Breast epithelium (tissue), 4 donors: ENCODE results near the gene WIZ. TPM values are rescaled to one million over a fixed set of nuclear protein-coding genes. Genes with fewer than 3 reads are reported as not detected.

Experiments used
- DNase-seq, 2 donors: peaks; one replicate each; pipeline ENCODE4 v3.0.0-alpha.2; 2019; ENCODE audit warnings: low spot score in 2 of 2
- H3K27ac ChIP-seq, 2 donors: fragments of 200-600 bp; sonication (generic) in 1 of 2; one replicate each; pipeline ENCODE4 v1.5.1; 2016 to 2019; ENCODE audit warnings: mild to moderate bottlenecking in 1 of 2
- H3K27me3 ChIP-seq, 2 donors: fragments of 200-600 bp; sonication (generic) in 1 of 2; one replicate each; pipeline versions ENCODE4 v1.5.1 to v1.6.0; 2017 to 2019; ENCODE audit warnings: control low read depth in 1 of 2, mild to moderate bottlenecking in 1 of 2
- H3K36me3 ChIP-seq: fragments of 200-600 bp; one replicate; pipeline ENCODE4 v1.5.1; 2019
- H3K4me1 ChIP-seq, 2 donors: fragments of 200-600 bp; sonication (generic); one replicate each; pipeline ENCODE4 v1.5.1; 2016 to 2019; ENCODE audit warnings: control low read depth in 1 of 2
- H3K4me3 ChIP-seq, 3 donors: fragments of 200-600 bp; sonication (generic); 1 replicate in 2 of 3; 2 replicates in 1 of 3; pipeline ENCODE4 v1.5.1; 2016 to 2019; ENCODE audit warnings: mild to moderate bottlenecking in 3 of 3, moderate library complexity in 2 of 3
- H3K9me3 ChIP-seq, 2 donors: fragments of 200-600 bp; sonication (generic) in 1 of 2; one replicate each; pipeline ENCODE4 v1.5.1; 2016 to 2019; ENCODE audit warnings: control low read depth in 1 of 2
- POLR2A ChIP-seq: fragments of 450-650 bp; IDR thresholded peaks from one replicate; pipeline ENCODE4 v1.6.1; 2016; ENCODE audit warnings: antibody characterized with exemption, mild to moderate bottlenecking, moderate library complexity
- POLR2AphosphoS5 ChIP-seq, 3 donors: sonication (generic); formaldehyde crosslinking; IDR thresholded peaks; one replicate each; pipeline ENCODE4 v1.6.1; 2017; ENCODE audit warnings: antibody characterized with exemption in 3 of 3
- intact Hi-C: fragments of 100-400 bp; cut with DNase I; formaldehyde crosslinking; loops from one replicate; pipeline ENCODE4 v1.15.1; 2023; ENCODE audit warnings: low total_unique reads
- total RNA-seq, 3 donors: library from RNA; depleted of rRNA; stranded (reverse); fragments of >200 nt; gene quantifications; one replicate each; pipeline ENCODE4 v1.1.0, GENCODE V29; 2016
- TF ChIP-seq, protein P1 (sequence below), 3 donors: fragments of 450-650 bp; IDR thresholded peaks; one replicate each; pipeline ENCODE4 v1.5.1; 2016 to 2017; ENCODE audit warnings: antibody characterized with exemption in 3 of 3, mild to moderate bottlenecking in 3 of 3, moderate library complexity in 3 of 3

WIZ gene
- total RNA-seq, 3 donors from 2014 or later = 17.6 to 51.1 (median 34.9) TPM

DNA sequence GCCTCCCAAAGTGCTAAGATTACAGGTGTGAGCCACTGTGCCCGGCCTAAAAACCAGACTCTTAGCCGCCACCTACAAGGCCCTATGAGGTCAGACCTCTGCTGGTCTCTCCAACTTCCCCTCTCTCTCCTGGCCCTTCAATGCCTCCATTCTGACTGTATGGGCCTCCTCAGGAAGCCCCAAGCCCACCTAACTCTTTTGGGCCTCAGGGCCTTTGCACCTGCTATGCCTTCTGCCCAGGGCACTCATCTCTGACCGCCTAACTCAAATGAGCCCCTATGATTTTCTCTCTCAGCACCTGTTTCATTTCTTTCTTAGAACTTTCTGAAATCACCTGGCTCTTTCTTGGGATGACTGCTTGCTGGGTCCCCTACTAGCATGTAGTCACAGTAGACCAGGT lies 6.4 kb downstream of the WIZ start:
- intact Hi-C loops = no loop called here
- no peak for DNase-seq
- H3K27ac ChIP-seq = no peak overlapping the region

GRCh38 chr19:15442142-15442920 lies 7.4 kb downstream of the WIZ start:
- Histone ChIP-seq H3K36me3 (no peaks in the 10 kb centered on the region), H3K27me3 (no peaks in the 10 kb centered on the region), H3K9me3 (no peaks in the 10 kb centered on the region), H3K4me3 (no peak overlapping the region), H3K4me1 (no peaks in the 10 kb centered on the region), H3K27ac (no peak overlapping the region)
- DNase-seq = no peak
- intact Hi-C loops = no loop called here
- TF ChIP-seq POLR2A (no peak), POLR2AphosphoS5 (IDR thresholded peaks at IDR 0.05) (no peak)
- TF ChIP-seq, protein P1, sequence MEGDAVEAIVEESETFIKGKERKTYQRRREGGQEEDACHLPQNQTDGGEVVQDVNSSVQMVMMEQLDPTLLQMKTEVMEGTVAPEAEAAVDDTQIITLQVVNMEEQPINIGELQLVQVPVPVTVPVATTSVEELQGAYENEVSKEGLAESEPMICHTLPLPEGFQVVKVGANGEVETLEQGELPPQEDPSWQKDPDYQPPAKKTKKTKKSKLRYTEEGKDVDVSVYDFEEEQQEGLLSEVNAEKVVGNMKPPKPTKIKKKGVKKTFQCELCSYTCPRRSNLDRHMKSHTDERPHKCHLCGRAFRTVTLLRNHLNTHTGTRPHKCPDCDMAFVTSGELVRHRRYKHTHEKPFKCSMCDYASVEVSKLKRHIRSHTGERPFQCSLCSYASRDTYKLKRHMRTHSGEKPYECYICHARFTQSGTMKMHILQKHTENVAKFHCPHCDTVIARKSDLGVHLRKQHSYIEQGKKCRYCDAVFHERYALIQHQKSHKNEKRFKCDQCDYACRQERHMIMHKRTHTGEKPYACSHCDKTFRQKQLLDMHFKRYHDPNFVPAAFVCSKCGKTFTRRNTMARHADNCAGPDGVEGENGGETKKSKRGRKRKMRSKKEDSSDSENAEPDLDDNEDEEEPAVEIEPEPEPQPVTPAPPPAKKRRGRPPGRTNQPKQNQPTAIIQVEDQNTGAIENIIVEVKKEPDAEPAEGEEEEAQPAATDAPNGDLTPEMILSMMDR (IDR thresholded peaks at IDR 0.05) = no peak

More for the DNA sequence above, 6.4 kb downstream of the WIZ start:
- Histone ChIP-seq H3K36me3 (no peaks in the 10 kb centered on the region), H3K4me1 (no peaks in the 10 kb centered on the region), H3K27me3 (no peaks in the 10 kb centered on the region), H3K4me3 (no peak overlapping the region), H3K9me3 (no peaks in the 10 kb centered on the region)
- TF ChIP-seq, protein P1 (IDR thresholded peaks at IDR 0.05) = no peak
- no peak for TF ChIP-seq POLR2AphosphoS5 (IDR thresholded peaks at IDR 0.05)
- TF ChIP-seq POLR2A = no peak

DNA sequence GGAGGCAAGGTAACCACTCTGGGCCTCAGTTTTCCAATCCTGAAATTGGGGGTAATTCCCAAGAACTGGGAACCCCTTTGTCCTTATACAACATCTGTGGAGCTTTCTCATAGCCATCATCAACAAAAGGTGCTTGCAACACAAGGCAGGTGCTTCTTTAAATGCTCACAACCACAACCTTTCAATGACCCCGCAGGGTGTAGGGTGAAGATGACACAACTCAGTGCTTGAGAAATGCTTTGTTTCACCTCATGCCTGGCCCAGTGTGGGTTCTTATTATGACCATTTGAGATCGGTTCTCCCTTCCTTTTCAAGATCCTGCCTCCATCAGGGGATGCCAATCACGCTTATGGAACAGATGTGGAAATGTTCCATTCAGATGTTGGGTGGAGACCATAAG lies 8.4 kb downstream of the WIZ start:
- Histone ChIP-seq H3K4me1 (no peaks in the 10 kb centered on the region), H3K36me3 (no peaks in the 10 kb centered on the region), H3K27ac (no peak overlapping the region), H3K9me3 (no peaks in the 10 kb centered on the region), H3K27me3 (no peaks in the 10 kb centered on the region), H3K4me3 (no peak overlapping the region)
- intact Hi-C loops = no loop called here
- TF ChIP-seq, protein P1 (IDR thresholded peaks at IDR 0.05) = no peak
- TF ChIP-seq POLR2AphosphoS5 (IDR thresholded peaks at IDR 0.05) (no peak), POLR2A (no peak)
- no peak for DNase-seq

DNA sequence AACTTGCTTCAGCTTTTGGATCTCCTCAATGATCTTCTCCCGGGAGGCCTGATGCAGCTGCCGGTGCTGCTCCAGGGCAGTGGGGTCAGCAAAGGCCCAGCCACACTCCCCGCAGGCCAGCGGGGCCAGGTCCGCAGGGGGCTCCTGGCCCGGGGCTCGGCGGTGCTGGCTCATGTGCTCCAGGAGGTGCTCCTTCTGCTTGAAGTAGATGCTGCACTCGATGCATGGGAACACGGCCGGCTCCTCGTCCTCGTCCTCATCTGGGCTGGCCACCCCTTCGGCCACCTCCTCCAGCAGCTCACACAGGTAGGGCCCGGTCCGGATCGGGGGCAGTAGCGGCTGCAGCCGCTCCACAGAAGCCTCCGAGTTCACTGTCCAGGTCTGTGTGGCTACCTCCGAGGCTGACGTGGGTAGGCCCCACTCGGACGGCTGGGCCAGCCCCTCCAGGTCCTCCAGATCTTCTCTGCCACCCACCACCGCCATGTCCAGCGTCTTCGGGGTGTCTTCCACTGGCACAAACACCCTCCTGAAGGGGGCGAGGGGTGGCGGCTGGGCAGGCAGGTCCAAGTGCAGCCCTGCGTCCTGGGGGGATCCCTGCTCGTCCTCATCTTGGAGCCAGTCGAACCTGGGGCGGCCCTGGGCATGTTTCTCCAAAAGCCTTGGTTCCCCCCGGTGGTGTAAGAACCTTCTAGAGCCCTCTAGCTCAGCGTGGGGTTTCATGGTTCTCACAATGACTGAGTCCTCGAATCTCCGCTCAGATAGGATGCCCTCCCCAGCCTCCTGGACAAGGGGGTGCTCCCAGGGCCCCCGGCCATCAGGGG lies 9.7 kb downstream of the WIZ start:
- intact Hi-C loops = no loop called here
- TF ChIP-seq POLR2AphosphoS5 (IDR thresholded peaks at IDR 0.05) (no peak), POLR2A (no peak)
- TF ChIP-seq, protein P1 (IDR thresholded peaks at IDR 0.05) = no peak
- Histone ChIP-seq H3K27me3 (no peaks in the 10 kb centered on the region), H3K4me3 (no peak overlapping the region), H3K36me3 (no peaks in the 10 kb centered on the region), H3K9me3 (no peaks in the 10 kb centered on the region), H3K4me1 (no peaks in the 10 kb centered on the region), H3K27ac (no peak overlapping the region)
- DNase-seq = no peak
